ENCODE results near the gene TP73.
"Not testable (repeated sequence)": the region's sequence is repeated elsewhere in the genome, so short reads cannot be mapped to it uniquely, and the experiment has no call there.

TP73 gene

DNA sequence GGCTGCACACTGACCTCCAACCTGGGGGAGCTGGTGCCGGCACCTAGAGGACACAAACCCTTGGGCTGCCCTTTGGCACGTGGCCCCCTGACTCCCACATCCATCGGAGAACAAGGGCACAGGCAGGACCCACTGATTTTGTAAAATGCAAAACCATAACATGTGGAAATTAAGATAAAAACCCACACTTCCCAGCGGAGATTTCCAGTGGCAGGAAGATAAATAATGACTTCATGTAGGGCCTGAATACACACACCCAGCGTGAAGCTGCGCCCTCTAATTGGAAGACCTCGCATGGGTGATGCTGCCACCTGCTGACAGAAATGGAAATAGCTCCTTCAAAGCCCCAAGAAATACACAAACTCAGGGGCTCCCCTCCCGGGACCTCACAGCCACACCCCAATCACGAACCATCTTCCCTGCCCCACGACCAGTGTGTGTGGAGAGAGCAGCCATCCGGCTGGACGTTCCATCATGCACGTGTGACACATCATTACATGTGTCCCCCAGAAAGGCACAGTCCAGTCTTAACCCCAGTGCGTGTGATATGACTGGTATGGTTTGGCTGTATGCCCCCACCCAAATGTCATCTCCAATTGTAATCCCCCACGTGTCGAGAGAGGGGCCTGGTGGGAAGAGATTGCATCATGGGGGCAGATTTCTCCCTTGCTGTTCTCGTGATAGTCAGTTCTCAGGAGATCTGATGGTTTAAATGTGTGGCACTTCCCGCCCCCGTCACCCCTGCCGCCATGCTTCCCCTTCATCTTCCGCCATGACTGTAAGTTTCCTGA lies 33.2 kb upstream of the TP73 start:
- DNase-seq, result peak; percentile 74

DNA sequence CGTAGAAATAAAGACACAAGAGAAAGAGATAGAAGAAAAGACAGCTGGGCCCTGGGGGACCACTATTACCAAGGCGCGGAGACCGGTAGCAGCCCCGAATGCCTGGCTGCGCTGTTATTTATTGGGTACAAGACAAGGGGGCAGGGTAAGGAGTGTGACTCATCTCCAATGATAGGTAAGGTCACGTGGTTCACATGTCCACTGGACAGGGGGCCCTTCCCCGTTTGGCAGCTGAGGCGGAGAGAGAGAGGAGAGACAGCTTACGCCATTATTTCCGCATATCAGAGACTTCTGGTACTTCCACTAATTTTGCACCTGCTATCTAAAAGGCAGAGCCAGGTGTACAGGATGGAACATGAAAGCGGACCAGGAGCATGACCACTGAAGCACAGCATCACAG lies 31.6 kb upstream of the TP73 start:
- no peak for DNase-seq

DNA sequence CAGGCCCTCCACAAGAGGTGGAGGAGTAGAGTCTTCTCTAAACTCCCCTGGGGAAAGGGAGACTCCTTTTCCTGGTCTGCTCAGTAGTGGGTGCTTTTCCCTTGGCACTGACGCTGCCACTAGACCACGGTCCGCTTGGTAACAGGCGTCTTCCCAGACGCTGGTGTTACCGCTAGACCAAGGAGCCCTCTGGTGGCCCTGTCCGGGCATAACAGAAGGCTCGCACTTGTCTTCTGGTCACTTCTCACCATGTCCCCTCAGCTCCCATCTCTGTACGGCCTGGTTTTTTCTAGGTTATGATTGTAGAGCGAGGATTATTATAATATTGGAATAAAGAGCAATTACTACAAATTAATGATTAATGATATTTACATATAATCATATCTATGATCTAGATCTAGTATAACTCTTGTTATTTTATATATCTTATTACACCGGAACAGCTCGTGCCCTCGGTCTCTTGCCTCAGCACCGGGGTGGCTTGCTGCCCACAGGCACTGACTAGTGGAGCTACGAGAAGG lies 31.1 kb upstream of the TP73 start:
- not testable (repeated sequence) for DNase-seq

DNA sequence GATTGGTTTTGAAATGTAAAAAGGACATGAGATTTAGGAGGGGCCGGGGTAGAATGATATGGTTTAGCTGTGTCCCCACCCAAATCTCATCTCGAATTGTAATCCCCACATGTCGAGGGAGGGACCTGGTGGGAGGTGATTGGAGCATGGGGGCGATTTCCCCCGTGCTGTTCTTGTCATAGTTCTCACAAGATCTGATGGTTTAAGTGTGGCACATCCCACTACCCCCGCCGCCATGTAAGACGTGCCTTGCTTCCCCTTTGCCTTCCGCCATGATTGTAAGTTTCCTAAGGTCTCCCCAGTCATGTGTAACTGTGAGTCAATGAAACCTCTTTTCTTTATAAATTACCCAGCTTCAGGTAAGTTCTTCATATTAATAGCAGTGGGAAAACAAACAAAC lies 30.2 kb upstream of the TP73 start:
- DNase-seq, result not testable (repeated sequence)

DNA sequence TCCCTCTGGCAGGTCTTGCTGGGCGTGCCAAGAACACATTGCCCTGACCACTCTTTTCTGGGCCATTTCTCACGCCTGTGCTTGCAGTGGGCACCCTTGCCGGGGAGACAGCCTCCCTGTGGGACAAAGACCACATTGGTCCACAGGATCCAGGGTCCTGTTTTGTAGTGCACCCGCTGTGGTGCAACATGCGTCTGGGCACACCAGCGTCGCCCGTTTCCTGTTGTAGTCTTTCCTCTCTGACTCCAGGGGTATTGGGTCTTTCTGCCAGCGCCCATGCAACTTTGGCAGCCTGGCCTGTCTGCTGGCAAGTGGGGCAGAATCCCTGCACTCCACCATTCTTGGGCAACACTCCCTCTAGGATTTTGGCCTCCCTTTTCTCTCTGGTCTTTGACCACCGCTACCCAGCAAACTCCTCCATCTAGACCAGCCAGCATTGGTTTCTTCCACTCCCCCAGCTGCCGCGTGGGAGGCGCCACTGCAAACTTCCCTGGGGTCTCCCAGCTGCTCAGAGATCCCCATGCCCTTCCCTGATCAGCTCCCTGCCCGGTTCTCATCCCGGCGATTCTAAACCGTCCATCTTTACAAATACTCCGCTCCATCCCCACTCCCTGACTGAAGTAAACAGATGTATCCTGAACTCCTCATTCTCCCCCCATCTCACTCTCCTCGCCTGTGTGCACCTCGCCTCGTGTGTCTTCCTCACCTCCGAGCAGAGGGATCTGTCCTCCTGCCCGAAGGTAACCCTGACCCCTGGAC lies 28.7 kb upstream of the TP73 start:
- no peak for DNase-seq

DNA sequence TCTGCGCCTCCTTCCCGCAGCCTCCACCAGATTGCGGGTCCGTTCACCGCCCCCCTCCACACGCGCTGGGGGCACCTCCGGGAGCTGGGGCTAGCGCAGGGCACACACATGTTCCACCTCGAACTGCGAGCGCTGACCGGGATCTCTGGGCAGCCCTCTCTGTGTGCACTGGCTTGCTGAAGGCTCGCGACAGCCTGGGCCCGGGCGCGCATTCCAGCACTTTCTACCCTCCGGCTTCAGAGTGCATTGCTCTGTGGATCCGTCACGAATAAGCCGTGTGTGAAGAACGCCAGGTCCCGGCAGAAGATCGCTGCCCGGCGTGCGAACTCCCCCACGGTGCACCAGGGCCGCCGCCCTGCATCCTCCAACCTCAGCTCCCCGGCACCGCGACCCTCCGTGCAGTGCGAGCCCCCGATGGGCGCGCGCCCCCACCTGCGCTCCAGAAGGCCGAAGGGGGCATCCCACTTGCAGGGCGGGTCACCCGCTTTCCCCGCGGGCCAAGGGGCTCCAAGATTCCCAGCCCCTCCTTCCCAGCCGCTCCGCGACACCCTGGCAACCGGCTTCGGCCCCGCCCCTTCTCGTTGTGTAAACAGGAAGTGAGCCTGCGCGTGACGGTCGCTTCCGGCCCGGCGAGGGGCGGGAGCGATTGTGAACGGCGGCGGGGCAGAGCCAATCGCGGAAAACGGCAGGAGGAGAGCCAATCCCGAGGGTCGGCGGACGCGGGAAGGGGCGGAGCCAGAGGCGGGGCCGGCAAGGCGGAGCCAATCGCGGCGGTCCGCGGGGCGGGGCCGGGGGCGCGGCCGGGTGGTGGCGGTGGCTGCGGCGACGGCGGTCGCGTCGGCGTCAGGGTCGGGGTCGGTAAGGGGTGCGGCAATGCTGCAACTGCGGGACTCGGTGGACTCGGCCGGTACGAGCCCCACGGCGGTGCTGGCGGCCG lies 27.8 kb upstream of the TP73 start, which contains the start of gene TPRG1L:
Gene TPRG1L, plus strand, starts transcription at position 816 of the 937 bp plus-strand sequence. Its CDS starts 58 bp downstream, at position 874.
- peak; percentile 98 for DNase-seq

DNA sequence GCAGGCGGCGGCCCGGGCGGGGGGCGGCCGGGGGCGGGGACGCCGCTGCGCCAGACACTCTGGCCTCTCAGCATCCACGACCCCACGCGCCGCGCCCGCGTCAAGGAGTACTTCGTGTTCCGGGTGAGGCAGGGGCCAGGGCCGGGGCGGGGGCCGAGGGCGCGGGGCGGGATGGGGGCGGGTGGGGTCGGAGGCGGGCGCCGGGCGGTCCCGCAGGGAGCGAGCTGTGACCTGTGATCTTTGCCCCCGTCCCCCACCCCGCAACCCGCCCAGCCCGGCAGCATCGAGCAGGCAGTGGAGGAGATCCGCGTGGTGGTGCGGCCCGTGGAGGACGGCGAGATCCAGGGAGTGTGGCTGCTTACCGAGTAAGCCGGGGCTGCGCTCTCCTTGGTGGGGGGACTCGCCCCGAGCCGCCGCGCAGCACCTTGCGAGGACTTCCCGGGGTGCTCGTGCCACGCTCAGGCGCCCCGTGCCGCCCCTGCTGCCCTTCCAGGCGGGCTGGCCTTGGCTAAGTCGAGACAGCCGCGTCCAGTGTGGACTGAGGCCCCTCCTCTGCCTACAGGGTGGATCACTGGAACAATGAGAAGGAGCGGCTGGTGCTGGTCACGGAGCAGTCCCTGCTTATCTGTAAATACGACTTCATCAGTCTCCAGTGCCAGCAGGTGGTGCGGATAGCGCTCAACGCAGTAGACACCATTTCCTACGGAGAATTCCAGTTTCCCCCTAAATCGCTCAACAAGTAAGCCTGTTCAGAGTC lies 27.0 kb upstream of the TP73 start:
- DNase-seq, result peak; percentile 29

DNA sequence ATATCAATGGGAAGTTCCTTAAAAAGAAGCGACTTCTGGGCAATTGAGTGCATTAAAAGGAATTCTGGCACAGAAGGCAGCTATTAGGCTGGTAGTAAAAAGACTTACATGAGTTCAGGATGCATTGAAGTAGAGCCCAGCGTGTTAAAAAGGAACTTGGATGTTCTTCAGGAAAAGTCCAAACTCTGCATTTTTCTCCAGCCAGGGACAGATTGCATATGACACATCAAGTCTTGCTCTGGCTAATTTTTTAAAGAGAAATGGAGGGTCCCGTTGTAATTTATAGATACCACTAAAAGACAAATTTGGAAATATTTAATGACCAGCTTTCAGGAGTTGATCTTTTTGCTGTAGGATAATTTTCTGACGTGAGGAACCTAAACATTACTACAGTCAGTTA lies 26.3 kb upstream of the TP73 start:
- DNase-seq, result no peak

DNA sequence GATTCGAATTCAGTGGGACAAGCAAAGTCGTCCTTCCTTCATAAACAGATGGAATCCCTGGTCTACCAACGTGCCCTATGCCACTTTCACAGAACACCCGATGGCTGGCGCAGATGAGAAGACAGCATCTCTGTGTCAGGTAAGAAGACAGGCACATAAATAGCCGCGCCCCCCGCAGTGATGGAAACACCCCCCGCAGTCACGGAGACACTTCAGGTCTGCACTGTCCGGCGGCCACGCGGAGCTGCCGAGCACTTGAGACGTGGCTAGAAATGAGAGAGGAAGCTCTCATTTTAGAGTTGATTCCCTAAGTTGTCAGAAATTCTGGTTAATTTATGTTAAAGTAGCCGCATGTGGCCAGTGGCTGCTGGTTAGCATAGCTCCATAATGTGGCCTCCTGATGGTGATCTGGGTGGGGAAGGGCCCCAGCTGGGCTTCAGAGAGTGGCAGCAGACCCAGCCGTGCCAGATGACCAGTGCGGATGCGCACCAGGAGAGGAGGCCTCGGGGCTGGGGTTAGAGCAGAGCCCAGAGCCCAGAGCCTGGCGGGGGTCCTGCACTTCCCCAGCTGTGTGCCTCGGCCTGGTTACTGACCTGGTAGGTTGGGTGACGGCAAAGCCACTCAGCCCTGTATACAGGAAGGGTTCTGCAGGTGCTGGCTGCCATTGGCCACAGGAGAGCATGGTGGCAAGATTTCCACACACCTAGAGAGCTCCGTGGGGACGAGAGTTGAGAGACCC lies 24.6 kb upstream of the TP73 start:
- DNase-seq, result no peak

DNA sequence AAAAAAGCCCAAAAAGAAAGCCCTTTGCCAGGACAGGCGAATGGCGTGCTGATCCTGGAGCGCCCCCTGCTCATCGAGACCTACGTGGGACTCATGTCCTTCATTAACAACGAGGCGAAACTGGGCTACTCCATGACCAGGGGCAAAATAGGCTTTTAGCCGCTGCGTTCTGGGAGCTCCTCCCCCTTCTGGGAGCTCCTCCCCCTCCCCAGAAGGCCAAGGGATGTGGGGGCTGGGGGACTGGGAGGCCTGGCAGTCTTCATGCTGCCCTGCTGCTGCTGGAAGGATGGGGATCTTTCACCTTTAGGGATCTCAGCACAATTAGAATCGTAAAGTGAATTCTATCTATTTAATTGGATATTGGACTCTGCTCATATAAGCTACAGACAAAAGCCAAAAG lies 23.9 kb upstream of the TP73 start:
- no peak for DNase-seq

DNA sequence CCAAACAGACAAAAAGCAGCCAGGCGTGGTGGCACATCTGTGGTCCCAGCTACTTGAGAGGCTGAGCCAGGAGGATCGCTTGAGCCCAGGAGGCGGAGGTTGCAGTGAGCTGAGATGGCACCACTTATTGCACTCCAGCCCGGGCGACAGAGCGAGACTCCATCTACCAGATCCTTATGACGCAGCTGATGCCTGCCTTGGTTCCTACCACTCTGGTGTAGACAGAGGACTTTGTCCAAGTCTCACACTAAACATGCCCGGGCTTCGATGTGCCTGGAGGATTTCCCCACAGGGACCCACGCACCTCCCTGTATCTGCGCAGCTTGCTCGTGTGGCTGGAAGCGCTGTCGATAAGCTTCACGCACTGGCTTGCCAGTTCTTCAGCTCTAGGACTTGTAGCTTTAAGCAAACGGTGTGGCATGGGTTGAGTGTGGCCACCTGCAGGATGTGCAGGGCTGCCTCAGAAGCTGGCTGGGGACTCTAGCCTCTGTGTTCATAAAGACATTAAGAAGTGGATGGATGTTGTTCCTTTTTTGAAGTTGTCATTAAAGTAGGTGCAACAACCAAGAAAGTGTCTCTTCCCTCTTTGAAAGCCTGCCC lies 22.7 kb upstream of the TP73 start:
- no peak for DNase-seq

DNA sequence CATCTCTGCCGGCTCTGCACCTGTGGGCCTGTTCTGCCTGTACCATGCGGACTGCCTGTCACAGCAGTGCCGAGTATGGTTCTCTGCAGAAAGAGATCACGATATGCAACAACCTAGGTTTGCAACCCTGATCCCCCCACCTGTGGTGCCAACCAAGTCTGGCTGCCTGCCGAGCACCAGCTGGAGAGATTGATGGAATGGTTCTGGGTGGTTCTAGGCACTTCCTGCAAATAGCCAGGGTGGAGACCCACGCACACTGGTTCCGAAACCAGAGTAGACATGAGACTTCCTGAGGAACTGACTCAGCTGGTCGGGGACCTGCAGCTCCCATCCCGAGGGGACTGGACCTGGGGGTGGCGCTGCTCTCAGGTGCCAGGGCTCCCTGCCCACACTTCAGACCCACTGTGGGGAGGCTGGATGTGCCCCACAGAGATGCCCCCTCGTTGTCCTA lies 22.1 kb upstream of the TP73 start:
- DNase-seq, result no peak

DNA sequence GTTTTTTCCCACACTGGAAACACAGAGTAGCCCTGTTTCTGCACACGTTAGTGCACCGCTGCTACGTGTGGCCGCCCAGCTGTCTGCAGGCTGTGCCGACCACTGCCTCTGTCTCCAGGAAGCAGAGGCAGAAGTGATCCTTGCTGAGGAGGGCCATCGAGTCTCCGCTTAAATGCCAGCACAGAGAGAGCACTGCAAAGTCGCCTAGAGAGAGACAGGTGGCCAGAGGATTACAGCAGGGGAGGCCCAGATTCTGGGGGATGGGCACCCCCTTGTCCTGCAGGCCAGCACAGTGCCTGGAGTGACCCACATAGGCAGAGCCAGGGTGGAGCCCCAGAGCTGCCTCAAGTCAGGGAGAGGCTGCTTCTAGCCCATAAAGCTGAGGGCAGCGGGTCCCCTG lies 21.4 kb upstream of the TP73 start:
- no peak for DNase-seq

DNA sequence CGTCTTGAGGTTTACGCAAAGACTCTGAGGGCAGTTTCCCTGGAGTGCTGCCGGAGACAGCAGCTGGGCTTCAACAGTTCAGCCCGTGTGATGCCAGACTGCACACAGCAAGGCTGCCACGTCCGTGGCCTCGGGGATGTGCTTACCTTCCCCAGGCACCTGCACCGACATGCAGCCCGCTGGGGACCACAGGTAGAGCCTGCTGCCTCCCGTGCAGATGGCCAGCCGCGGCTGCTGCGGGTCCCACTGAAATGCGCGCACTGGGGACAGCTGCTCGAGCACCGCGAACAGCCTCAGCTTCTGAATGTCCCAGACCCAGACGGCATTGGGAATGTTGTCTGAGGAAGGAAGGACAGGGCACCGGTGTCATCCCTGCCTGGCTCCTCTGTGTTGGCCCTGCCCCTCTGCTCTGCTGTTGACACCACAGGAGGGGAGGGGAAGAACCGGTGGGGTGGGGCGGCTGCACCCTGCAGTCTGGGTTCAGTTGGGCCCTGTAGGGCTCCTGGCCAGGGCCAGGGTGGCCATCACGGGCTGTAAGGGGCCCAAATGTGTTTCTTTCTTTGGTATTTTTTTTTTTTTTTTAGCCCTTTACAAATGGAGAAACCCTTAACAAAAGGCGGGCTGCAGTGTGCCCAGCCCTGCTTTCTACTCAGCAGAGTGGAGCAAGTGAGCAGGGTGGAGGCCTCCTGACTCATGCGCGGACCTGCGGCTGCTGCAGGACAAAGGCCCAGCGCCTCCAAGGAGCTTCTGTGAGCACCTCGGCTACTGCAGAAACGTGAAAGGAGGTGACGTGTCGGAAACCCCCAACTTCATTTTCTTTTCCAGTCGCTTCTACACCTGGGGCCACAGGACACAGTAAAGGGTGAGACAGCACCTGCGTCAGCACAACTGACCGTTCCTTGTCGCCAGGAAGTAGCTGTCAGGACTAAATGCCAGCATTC lies 20.7 kb upstream of the TP73 start:
- DNase-seq, result no peak

DNA sequence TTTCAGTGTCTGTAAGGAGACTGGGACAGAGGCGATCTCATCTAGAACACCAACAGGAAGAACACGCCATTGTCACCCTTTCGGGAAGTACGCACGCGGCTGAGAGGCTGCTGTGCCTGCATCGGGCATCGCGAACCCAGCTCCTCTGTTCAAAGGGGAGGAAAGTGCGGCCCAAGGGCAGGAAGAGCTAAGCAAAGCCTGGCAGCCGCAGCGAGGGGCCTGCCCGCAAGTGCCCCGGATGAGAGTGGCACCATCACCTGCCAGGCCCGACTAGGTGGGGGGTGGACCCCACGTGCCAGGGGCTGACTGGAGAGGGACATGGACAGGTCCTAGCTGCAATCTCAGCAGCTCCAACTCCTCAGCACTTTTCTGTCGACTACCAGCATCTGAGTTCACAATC lies 20.0 kb upstream of the TP73 start:
- no peak for DNase-seq

DNA sequence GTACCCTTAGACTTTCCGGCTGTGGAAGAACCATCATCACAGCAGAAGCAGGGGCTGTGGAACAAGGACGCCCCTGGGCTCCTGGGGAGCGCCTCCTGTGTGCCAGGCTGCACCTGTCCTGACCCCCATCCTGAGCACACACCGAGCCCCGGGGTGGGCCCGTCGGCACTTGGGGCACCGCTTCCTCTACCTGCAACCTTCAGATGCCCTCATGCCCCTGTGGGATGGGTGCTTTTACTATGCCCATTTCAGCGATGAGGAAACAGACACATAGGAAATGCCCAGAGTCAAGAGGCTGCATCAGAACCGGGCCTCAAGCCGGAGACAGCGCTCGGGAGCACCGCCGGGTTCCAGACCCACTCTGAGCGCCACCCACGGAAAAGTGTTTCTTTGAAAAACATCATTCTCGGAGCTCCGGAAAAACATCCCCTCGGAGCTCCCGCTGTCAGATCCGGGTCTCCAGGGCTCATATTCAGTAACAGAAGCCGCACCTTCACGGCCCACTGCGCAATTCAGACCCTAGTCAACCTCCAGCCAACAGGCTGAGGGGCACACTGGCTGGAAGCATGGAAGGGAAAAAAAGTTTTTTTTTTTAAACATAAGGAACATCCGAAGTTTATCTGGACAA lies 19.5 kb upstream of the TP73 start:
- DNase-seq, result no peak

DNA sequence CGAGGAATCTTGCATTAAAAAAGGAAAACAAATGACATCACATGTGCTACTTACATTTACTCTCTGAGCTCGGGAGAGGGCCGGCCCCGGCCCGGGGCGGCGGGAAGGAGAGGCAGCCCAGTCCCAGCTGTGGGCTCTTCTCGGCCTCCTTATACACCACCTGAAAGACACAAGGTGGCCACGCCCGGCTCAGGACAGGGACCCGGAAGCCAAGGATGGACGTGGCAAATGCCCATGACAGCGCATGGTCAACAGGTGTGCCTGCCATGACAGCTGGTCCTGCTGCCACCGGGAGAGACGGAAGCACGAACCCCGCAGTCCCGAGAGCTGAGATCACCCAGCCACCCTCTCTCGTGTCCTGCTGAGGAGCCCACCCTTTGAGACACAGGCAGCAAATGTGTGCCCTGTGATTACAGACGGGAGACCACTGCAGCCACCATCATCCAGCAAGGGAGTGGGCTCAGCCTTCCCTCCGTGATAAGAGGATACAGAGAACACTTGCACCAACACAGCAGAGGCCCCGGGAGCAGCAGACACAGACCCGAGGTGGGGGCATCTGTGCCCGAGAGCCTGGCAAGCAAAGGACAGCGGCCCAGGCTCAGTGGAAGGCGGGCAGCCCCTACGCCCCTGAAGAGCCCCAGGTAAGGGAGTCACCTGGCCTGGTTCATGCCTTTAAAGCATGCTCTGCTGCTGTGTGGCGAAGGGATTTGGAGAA lies 18.8 kb upstream of the TP73 start:
- no peak for DNase-seq

DNA sequence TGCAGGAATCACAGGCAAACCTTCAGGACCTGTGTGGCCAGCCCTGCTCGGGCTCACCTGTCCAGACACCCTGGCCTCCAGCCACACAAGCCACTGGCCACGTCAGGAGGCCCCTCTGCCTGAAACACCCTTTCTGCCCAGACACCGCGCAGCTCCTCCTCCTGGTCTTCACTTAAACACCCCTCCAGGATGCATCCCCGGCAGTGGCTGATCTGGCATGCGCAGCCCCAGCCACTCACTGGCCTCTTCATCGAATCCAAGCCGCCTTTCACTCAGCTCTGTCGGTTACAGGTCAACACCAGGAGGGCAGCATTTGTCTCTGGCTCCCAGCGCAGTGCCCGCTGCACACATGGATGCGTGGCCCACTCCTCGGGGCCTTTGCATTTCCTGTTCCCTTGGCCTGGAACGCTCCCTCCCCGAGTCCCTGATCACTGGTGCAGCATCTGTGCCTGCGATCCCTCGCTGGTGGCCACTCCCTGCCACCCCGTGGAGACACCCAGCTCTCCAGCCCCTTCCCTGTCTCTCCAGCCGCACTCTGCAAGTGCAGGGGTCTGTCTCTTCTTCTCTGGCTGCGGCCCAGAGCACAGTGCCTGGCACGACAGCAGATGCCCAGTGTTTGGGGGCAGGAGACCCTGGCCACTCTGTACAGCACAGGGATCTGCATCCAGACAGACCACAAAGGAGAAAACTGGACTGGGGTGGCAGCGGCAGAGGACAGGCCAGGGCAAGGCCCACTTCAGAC lies 18.1 kb upstream of the TP73 start:
- DNase-seq, result no peak

Measured in activated naive CD4-positive, alpha-beta T cell treated with anti-CD3 and anti-CD28 coated beads, Interleukin-2, amount 50 U/mL, for 16 hours (primary cell).